ENCODE data around the gene WWOX. TPM values are rescaled to one million over a fixed set of nuclear protein-coding genes. Genes with fewer than 3 reads are reported as not detected.

Gene WWOX
- total RNA-seq, 2 donors from 2014 or later, result 30.0 to 35.4 TPM

DNA sequence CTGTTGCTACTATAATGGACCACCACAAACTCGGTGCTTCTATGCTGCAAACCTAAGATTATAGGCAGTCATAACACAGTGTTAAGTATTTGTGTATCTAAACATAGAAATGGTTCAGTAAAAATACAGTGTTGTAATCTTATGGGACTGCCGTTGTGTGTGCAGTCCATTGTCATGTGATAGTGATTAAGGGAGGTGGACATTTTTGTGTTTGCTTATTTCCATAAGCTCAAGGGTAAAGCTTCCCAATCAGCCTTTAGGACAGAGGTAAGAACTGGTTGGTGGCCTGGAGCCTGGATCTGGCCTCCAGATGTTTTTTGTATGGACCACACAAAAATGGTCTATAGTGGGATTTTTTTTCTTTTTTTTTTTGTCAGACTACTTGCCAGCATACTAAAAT is 29.9 kb downstream of the WWOX start:
- TF ChIP-seq, protein P1, sequence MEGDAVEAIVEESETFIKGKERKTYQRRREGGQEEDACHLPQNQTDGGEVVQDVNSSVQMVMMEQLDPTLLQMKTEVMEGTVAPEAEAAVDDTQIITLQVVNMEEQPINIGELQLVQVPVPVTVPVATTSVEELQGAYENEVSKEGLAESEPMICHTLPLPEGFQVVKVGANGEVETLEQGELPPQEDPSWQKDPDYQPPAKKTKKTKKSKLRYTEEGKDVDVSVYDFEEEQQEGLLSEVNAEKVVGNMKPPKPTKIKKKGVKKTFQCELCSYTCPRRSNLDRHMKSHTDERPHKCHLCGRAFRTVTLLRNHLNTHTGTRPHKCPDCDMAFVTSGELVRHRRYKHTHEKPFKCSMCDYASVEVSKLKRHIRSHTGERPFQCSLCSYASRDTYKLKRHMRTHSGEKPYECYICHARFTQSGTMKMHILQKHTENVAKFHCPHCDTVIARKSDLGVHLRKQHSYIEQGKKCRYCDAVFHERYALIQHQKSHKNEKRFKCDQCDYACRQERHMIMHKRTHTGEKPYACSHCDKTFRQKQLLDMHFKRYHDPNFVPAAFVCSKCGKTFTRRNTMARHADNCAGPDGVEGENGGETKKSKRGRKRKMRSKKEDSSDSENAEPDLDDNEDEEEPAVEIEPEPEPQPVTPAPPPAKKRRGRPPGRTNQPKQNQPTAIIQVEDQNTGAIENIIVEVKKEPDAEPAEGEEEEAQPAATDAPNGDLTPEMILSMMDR (conservative IDR thresholded peaks at IDR 0.05), result no peak
- 94 to 100% methylated on average over 1 to 2 of the region's 2 CpGs for WGBS, 2 experiments (ENCODE audit: insufficient coverage in 1 of 2, insufficient read length in 1 of 2)
- Histone ChIP-seq H3K9me3 (ENCODE audit: control insufficient read depth, low read length) (no peaks in the 10 kb centered on the region), H3K27ac (ENCODE audit: low read depth, low read length) (no peak overlapping the region), H3K9ac (ENCODE audit: extremely low read depth, low read length, poor library complexity, severe bottlenecking) (no peak overlapping the region), H3K36me3 (ENCODE audit: control insufficient read depth, insufficient read depth, low read length) (no peaks in the 10 kb centered on the region), H3K4me3 (ENCODE audit: low read length) (no peak overlapping the region), H3K4me1 (ENCODE audit: control insufficient read depth, insufficient read depth, low read length) (no peaks in the 10 kb centered on the region), H3K27me3 (ENCODE audit: control insufficient read depth, insufficient read depth, low read length, poor library complexity, severe bottlenecking) (no peaks in the 10 kb centered on the region)
- Mint-ChIP-seq H3K4me1 (peaks cover 3% of the 10 kb centered on the region), H3K4me3 (no peak overlapping the region), H3K27me3 (ENCODE audit: insufficient read depth) (no peaks in the 10 kb centered on the region), H3K27ac (no peak overlapping the region), H3K9me3 (no peaks in the 10 kb centered on the region), H3K36me3 (ENCODE audit: low read depth) (peaks cover 8% of the 10 kb centered on the region)
- no peak for DNase-seq

DNA sequence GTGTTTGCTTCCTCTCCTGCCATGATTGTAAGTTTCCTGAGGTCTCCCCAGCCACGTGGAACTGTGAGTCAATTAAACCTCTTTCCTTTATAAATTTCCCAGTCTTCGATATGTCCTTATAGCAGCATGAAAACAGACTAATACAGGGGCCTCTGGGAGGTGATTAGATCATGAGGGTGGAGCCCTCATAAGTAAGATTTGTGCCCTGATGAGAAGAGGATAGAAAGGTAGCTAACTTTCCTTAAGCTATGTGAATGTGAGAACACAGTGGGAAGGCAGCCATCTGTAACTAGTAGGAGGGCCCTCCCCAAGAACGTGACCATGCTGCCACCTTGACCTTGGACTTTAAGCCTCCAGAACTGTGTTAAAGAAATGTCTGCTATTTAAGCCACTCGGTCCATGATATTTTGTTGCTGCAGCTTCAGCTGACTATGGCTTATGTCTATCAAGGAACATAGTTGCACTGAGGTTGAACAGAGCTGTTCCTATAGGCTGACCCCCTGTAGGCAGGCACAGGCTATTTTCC is 30.7 kb downstream of the WWOX start:
- H3K36me3 ChIP-seq (ENCODE audit: control insufficient read depth, insufficient read depth, low read length), result no peaks in the 10 kb centered on the region
- TF ChIP-seq, protein P1 (conservative IDR thresholded peaks at IDR 0.05), result no peak
- 90 to 95% methylated on average over 2 to 4 of the region's 4 CpGs for WGBS, 2 experiments (ENCODE audit: insufficient coverage in 1 of 2, insufficient read length in 1 of 2)
- no peak overlapping the region for H3K27ac Mint-ChIP-seq
- H3K27me3 Mint-ChIP-seq (ENCODE audit: insufficient read depth), result no peaks in the 10 kb centered on the region
- no peaks in the 10 kb centered on the region for H3K9me3 Mint-ChIP-seq
- peaks cover 3% of the 10 kb centered on the region for H3K4me1 Mint-ChIP-seq
- peaks cover 8% of the 10 kb centered on the region for H3K36me3 Mint-ChIP-seq (ENCODE audit: low read depth)
- no peak overlapping the region for H3K4me3 Mint-ChIP-seq
- H3K27ac ChIP-seq (ENCODE audit: low read depth, low read length), result no peak overlapping the region
- no peaks in the 10 kb centered on the region for H3K9me3 ChIP-seq (ENCODE audit: control insufficient read depth, low read length)
- H3K4me1 ChIP-seq (ENCODE audit: control insufficient read depth, insufficient read depth, low read length), result no peaks in the 10 kb centered on the region
- no peaks in the 10 kb centered on the region for H3K27me3 ChIP-seq (ENCODE audit: control insufficient read depth, insufficient read depth, low read length, poor library complexity, severe bottlenecking)
- H3K4me3 ChIP-seq (ENCODE audit: low read length), result no peak overlapping the region
- DNase-seq, result no peak
- no peak overlapping the region for H3K9ac ChIP-seq (ENCODE audit: extremely low read depth, low read length, poor library complexity, severe bottlenecking)

DNA sequence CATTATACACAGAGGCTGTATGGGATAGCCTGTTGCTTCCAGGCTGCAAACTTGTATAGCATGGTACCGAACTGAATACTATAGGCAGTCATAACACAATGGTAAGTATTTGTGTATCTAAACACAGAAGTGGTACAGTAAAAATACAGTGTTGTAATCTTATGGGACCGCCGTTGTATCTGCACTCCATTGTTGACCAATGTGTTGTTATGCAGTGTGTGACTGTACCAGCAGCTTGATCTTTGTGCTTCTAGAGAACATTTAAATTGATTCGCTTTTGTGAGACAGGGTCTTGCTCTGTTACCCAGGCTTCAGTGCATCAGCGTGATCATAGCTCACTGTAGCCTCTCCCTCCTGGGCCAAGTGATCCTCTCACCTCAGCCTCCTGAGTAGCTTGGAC is 31.5 kb downstream of the WWOX start:
- Histone ChIP-seq H3K4me1 (ENCODE audit: control insufficient read depth, insufficient read depth, low read length) (no peaks in the 10 kb centered on the region), H3K27ac (ENCODE audit: low read depth, low read length) (no peak overlapping the region), H3K9me3 (ENCODE audit: control insufficient read depth, low read length) (no peaks in the 10 kb centered on the region), H3K27me3 (ENCODE audit: control insufficient read depth, insufficient read depth, low read length, poor library complexity, severe bottlenecking) (no peaks in the 10 kb centered on the region), H3K9ac (ENCODE audit: extremely low read depth, low read length, poor library complexity, severe bottlenecking) (no peak overlapping the region), H3K4me3 (ENCODE audit: low read length) (no peak overlapping the region), H3K36me3 (ENCODE audit: control insufficient read depth, insufficient read depth, low read length) (no peaks in the 10 kb centered on the region)
- no peak for DNase-seq
- no peaks in the 10 kb centered on the region for H3K27me3 Mint-ChIP-seq (ENCODE audit: insufficient read depth)
- TF ChIP-seq, protein P1 (conservative IDR thresholded peaks at IDR 0.05), result no peak
- H3K36me3 Mint-ChIP-seq (ENCODE audit: low read depth), result peaks cover 8% of the 10 kb centered on the region
- H3K4me3 Mint-ChIP-seq, result no peak overlapping the region
- peaks cover 3% of the 10 kb centered on the region for H3K4me1 Mint-ChIP-seq
- 82 to 89% methylated on average over 5 of the region's 5 CpGs for WGBS, 2 experiments (ENCODE audit: insufficient coverage in 1 of 2, insufficient read length in 1 of 2)
- H3K27ac Mint-ChIP-seq, result no peak overlapping the region
- H3K9me3 Mint-ChIP-seq, result no peaks in the 10 kb centered on the region

All from endodermal cell (in vitro differentiated cells).